Right lobe of liver (tissue), 6 donors: ENCODE measurements around the gene GADL1. TPM values are rescaled to one million over a fixed set of nuclear protein-coding genes. Genes with fewer than 3 reads are reported as not detected.

Experiments used
- ATAC-seq, 4 donors: fragments of 200-7000 bp; cut with Tn5 transposase; one replicate each; pipeline ENCODE4 v1.9.1; 2020; ENCODE audit warnings: mild to moderate bottlenecking in 4 of 4, moderate library complexity in 4 of 4
- DNase-seq, 3 donors: peaks; one replicate each; pipeline ENCODE4 v3.0.0-alpha.2; 2020
- H3K27ac ChIP-seq, 3 donors: fragments of 200-600 bp; one replicate each; pipeline ENCODE4 v1.8.0; 2022
- H3K27me3 ChIP-seq, 2 donors: fragments of 200-600 bp; one replicate each; pipeline ENCODE4 v1.8.0; 2022
- H3K36me3 ChIP-seq, 4 donors: fragments of 200-600 bp; sonication (generic) in 1 of 4; one replicate each; pipeline versions ENCODE4 v1.5.1 to v1.8.0; 2017 to 2022; ENCODE audit warnings: control low read depth in 1 of 4
- H3K4me1 ChIP-seq, 4 donors: fragments of 200-600 bp; sonication (generic) in 1 of 4; one replicate each; pipeline versions ENCODE4 v1.5.1 to v1.8.0; 2017 to 2022; ENCODE audit warnings: control low read depth in 1 of 4
- H3K4me3 ChIP-seq, 3 donors: fragments of 200-600 bp; one replicate each; pipeline ENCODE4 v1.8.0; 2022
- H3K9me3 ChIP-seq, 4 donors: fragments of 200-600 bp; sonication (generic) in 1 of 4; one replicate each; pipeline versions ENCODE4 v1.5.1 to v1.8.0; 2017 to 2022; ENCODE audit warnings: control low read depth in 1 of 4
- CTCF ChIP-seq, 4 donors: fragments of 200-600 bp in 3 of 4; fragments of 450-650 bp in 1 of 4; IDR thresholded peaks; one replicate each; pipeline versions ENCODE4 v1.5.1 to v1.8.0; 2016 to 2022; ENCODE audit warnings: antibody characterized with exemption in 4 of 4, mild to moderate bottlenecking in 2 of 4
- POLR2A ChIP-seq: fragments of 450-650 bp; IDR thresholded peaks from one replicate; pipeline ENCODE4 v1.6.1; 2017; ENCODE audit warnings: antibody characterized with exemption, mild to moderate bottlenecking
- WGBS: methylation state at CpG from one replicate; pipeline ENCODE4 v1.1.6; 2018; ENCODE audit warnings: low coverage, low lambda C conversion rate; ENCODE audit not compliant: insufficient coverage; ENCODE audit errors: missing lambda C conversion rate; 5-methylcytosine and 5-hydroxymethylcytosine counted together
- intact Hi-C, 2 donors: fragments of 100-400 bp; cut with DNase I; formaldehyde crosslinking; loops; one replicate each; pipeline versions ENCODE4 v1.11.2 to v1.14.1; 2022
- total RNA-seq, 6 experiments: library from RNA; depleted of rRNA in 2 of 6; stranded (reverse); fragments of >200 nt in 2 of 6; fragmentation: NEBNext Ultra II Directional in 3 of 6; extraction: Animal tissue kit (Norgen Biotek cat#: 25700) in 3 of 6; gene quantifications; one replicate each; pipeline versions ENCODE4 v1.1.0 to v1.2.4, GENCODE V29; 2016 to 2023
- donor health status: DM: no; HTN: yes; CAD: no.
- donor health status: DM: no; HTN: no; CAD: no.
- donor health status: DM: no; HTN: no; CAD: no.
- donor health status: DM: no; HTN: yes; CAD: no.
- donor health status: DM: no; HTN: yes; CAD: no.

GADL1 gene
- total RNA-seq, 6 experiments from 2014 or later, result not detected

- Histone ChIP-seq H3K27ac (no peak overlapping the region), H3K27me3 (no peaks in the 10 kb centered on the region), H3K4me3 (no peak overlapping the region), H3K9me3 (no peaks in the 10 kb centered on the region), H3K4me1 (no peaks in the 10 kb centered on the region), H3K36me3 (no peaks in the 10 kb centered on the region)
- TF ChIP-seq POLR2A, result no peak
- no peak for TF ChIP-seq CTCF (IDR thresholded peaks at IDR 0.05)
- no peak for DNase-seq
- intact Hi-C loops, result no loop called here
- no peak for ATAC-seq
Measured at GRCh38 chr3:30873671-30874070, 20.8 kb downstream of the GADL1 start.

GRCh38 chr3:30872879-30873278 is 21.6 kb downstream of the GADL1 start:
- no peak overlapping the region for H3K4me3 ChIP-seq
- no peak for ATAC-seq
- H3K27me3 ChIP-seq, result no peaks in the 10 kb centered on the region
- H3K9me3 ChIP-seq, result no peaks in the 10 kb centered on the region
- no peaks in the 10 kb centered on the region for H3K36me3 ChIP-seq
- H3K4me1 ChIP-seq, result no peaks in the 10 kb centered on the region
- TF ChIP-seq CTCF (IDR thresholded peaks at IDR 0.05) (no peak), POLR2A (no peak)
- no peak overlapping the region for H3K27ac ChIP-seq
- intact Hi-C loops, result no loop called here
- no peak for DNase-seq

GRCh38 chr3:30871720-30872119 is 22.7 kb downstream of the GADL1 start:
- H3K27ac ChIP-seq, result no peak overlapping the region
- ATAC-seq (no peak), DNase-seq (no peak)
- H3K4me1 ChIP-seq, result no peaks in the 10 kb centered on the region
- TF ChIP-seq POLR2A (no peak), CTCF (IDR thresholded peaks at IDR 0.05) (no peak)
- intact Hi-C loops, result no loop called here
- H3K27me3 ChIP-seq, result no peaks in the 10 kb centered on the region
- no peaks in the 10 kb centered on the region for H3K36me3 ChIP-seq
- no peak overlapping the region for H3K4me3 ChIP-seq
- WGBS, result 47% methylated on average over 2 of the region's 2 CpGs
- H3K9me3 ChIP-seq, result no peaks in the 10 kb centered on the region

- ATAC-seq (no peak), DNase-seq (no peak)
- 49% methylated on average over 2 of the region's 2 CpGs for WGBS
- H3K36me3 ChIP-seq, result no peaks in the 10 kb centered on the region
- no peaks in the 10 kb centered on the region for H3K27me3 ChIP-seq
- no peak overlapping the region for H3K27ac ChIP-seq
- TF ChIP-seq POLR2A (no peak), CTCF (IDR thresholded peaks at IDR 0.05) (no peak)
- no peaks in the 10 kb centered on the region for H3K9me3 ChIP-seq
- H3K4me1 ChIP-seq, result no peaks in the 10 kb centered on the region
- no peak overlapping the region for H3K4me3 ChIP-seq
- intact Hi-C loops, result no loop called here
Measured at GRCh38 chr3:30864836-30865235, 29.6 kb downstream of the GADL1 start.

GRCh38 chr3:30864132-30864531 is 30.3 kb downstream of the GADL1 start:
- no peak for ATAC-seq
- Histone ChIP-seq H3K4me1 (no peaks in the 10 kb centered on the region), H3K36me3 (no peaks in the 10 kb centered on the region), H3K4me3 (no peak overlapping the region), H3K27me3 (no peaks in the 10 kb centered on the region), H3K9me3 (no peaks in the 10 kb centered on the region), H3K27ac (no peak overlapping the region)
- 69% methylated on average over 5 of the region's 5 CpGs for WGBS
- TF ChIP-seq CTCF (IDR thresholded peaks at IDR 0.05) (no peak), POLR2A (no peak)
- no peak for DNase-seq
- intact Hi-C loops, result no loop called here
